HCT116 (cell line): ENCODE data around the gene GID4. TPM values are rescaled to one million over a fixed set of nuclear protein-coding genes. Genes with fewer than 3 reads are reported as not detected.

ENCODE experiments used
- ATAC-seq: fragments of 200-7000 bp; cut with Tn5 transposase; 2 replicates; pipeline ENCODE4 v1.9.1; 2020; ENCODE audit warnings: mild to moderate bottlenecking, moderate library complexity
- BruUV-seq: library from RNA; stranded (reverse); fragments of 400-500 nt; replicated peaks from 2 replicates; lab custom pipeline; 2021; lab: Mats Ljungman, UMichigan
- CTCF ChIA-PET: fragments of 300-600 bp; sonication (Branson Sonifier 250); formaldehyde crosslinking; loops from one replicate; lab custom pipeline; 2021; ENCODE audit warnings: antibody characterized with exemption; lab: Charles Lee
- POLR2A ChIA-PET: fragments of 300-600, 350-600 bp; sonication (Branson Sonifier 250); formaldehyde crosslinking; loops from one replicate; lab custom pipeline; 2021; ENCODE audit warnings: antibody characterized with exemption; lab: Charles Lee
- RAD21 ChIA-PET, 2 experiments: fragments of 300-600 bp; sonication (Branson Sonifier 250); formaldehyde crosslinking; loops; one replicate each; lab custom pipeline; 2023; ENCODE audit warnings: low total read pairs in 2 of 2; ENCODE audit not compliant: uncharacterized antibody in 2 of 2, unreplicated experiment in 2 of 2, low non-redundant PET in 1 of 2; lab: Charles Lee
- DNase-seq: peaks from one replicate; pipeline ENCODE4 v3.0.0-alpha.2; 2010; ENCODE audit warnings: low read depth, low spot score
- H2AFZ ChIP-seq: fragments of 200-600 bp; shearing (Covaris generic), sonication (generic); 2 replicates; pipeline ENCODE4 v1.6.1; 2017; ENCODE audit warnings: low read depth, mixed run types, mixed read lengths, antibody characterized with exemption, low read length; ENCODE audit not compliant: poor library complexity, severe bottlenecking
- H3K27ac ChIP-seq: 2 replicates; pipeline ENCODE4 v1.5.1; 2012; ENCODE audit warnings: low read depth, low read length
- H3K27me3 ChIP-seq: fragments of 200-600 bp; sonication (generic); 2 replicates; pipeline ENCODE4 v1.6.1; 2016; ENCODE audit warnings: mixed run types, low read length, mixed read lengths; ENCODE audit not compliant: insufficient read depth
- H3K36me3 ChIP-seq, 2 experiments: fragments of 200-500 bp in 1 of 2; fragments of 200-600 bp in 1 of 2; sonication (Bioruptor generic) in 1 of 2; sonication (generic) in 1 of 2; 2 replicates each; pipeline versions ENCODE4 v1.5.1 to v1.6.1; 2014 to 2016; ENCODE audit warnings: low read length in 2 of 2, inconsistent platforms in 1 of 2, mixed read lengths in 1 of 2, mixed run types in 1 of 2; ENCODE audit not compliant: insufficient read depth in 2 of 2, control insufficient read depth in 1 of 2
- H3K4me1 ChIP-seq, 2 experiments: fragments of 200-600 bp in 1 of 2; sonication (generic) in 1 of 2; 2 replicates each; pipeline versions ENCODE4 v1.5.1 to v1.6.1; 2012 to 2017; ENCODE audit warnings: low read length in 2 of 2, inconsistent platforms in 1 of 2, mild to moderate bottlenecking in 1 of 2, mixed read lengths in 1 of 2, mixed run types in 1 of 2, moderate library complexity in 1 of 2; ENCODE audit not compliant: insufficient read depth in 2 of 2, control insufficient read depth in 1 of 2
- H3K4me2 ChIP-seq: fragments of 200-600 bp; sonication (generic); 2 replicates; pipeline ENCODE4 v1.6.1; 2017; ENCODE audit warnings: mixed run types, low read length, mixed read lengths
- H3K4me3 ChIP-seq, 2 experiments: fragments of 200-600 bp in 1 of 2; sonication (generic) in 1 of 2; replicated peaks in 1 of 2; 2 replicates each; pipeline ENCODE4 v1.5.1; 2011 to 2016; ENCODE audit warnings: low read length in 2 of 2, control low read depth in 1 of 2, low read depth in 1 of 2, mild to moderate bottlenecking in 1 of 2, mixed read lengths in 1 of 2, mixed run types in 1 of 2
- H3K79me2 ChIP-seq: fragments of 200-600 bp; sonication (generic); 2 replicates; pipeline ENCODE4 v1.6.1; 2017; ENCODE audit warnings: mild to moderate bottlenecking, mixed run types, low read length, moderate library complexity, mixed read lengths; ENCODE audit not compliant: insufficient read depth
- H3K9ac ChIP-seq: fragments of 200-600 bp; sonication (generic); 2 replicates; pipeline ENCODE4 v1.6.1; 2016; ENCODE audit warnings: low read length, mixed read lengths
- H3K9me2 ChIP-seq: fragments of 200-600 bp; sonication (generic), shearing (Covaris generic); 2 replicates; pipeline ENCODE4 v1.6.1; 2017; ENCODE audit warnings: mixed run types, mild to moderate bottlenecking, moderate library complexity; ENCODE audit not compliant: insufficient read depth
- H3K9me3 ChIP-seq, 2 experiments: fragments of 200-500 bp in 1 of 2; fragments of 200-600 bp in 1 of 2; sonication (Bioruptor generic) in 1 of 2; sonication (generic) in 1 of 2; 2 replicates each; pipeline ENCODE4 v1.6.1; 2014 to 2017; ENCODE audit warnings: low read length in 2 of 2, mixed read lengths in 2 of 2, inconsistent platforms in 1 of 2, low read depth in 1 of 2, mild to moderate bottlenecking in 1 of 2, mixed run types in 1 of 2, moderate library complexity in 1 of 2; ENCODE audit not compliant: control insufficient read depth in 1 of 2, insufficient read depth in 1 of 2
- H4K20me1 ChIP-seq: fragments of 200-600 bp; sonication (generic), shearing (Covaris generic); 2 replicates; pipeline ENCODE4 v1.6.1; 2017; ENCODE audit warnings: mixed run types, mild to moderate bottlenecking, moderate library complexity; ENCODE audit not compliant: insufficient read depth
- CEBPB ChIP-seq: IDR thresholded peaks from 2 replicates; pipeline ENCODE4 v1.6.1; 2012; ENCODE audit warnings: low read depth
- FOSL1 ChIP-seq: IDR thresholded peaks from 2 replicates; pipeline ENCODE4 v1.6.1; 2012; ENCODE audit warnings: low read depth
- POLR2A ChIP-seq: IDR thresholded peaks from 2 replicates; pipeline ENCODE4 v1.7.0; 2011; ENCODE audit warnings: borderline replicate concordance; ENCODE audit not compliant: insufficient read depth, insufficient read length; ENCODE audit errors: extremely low read depth
- RAD21 ChIP-seq: IDR thresholded peaks from 2 replicates; pipeline ENCODE4 v1.6.1; 2012; ENCODE audit warnings: low read depth, mild to moderate bottlenecking
- YY1 ChIP-seq: IDR thresholded peaks from 2 replicates; pipeline ENCODE4 v1.6.1; 2011; ENCODE audit warnings: low read length, low read depth, moderate library complexity, mild to moderate bottlenecking; ENCODE audit not compliant: insufficient replicate concordance; ENCODE audit errors: extremely low read depth
- ZFX ChIP-seq: fragments of 450-650 bp; IDR thresholded peaks from 2 replicates; pipeline ENCODE4 v1.6.1; 2017
- ZNF274 ChIP-seq: fragments of 200-500 bp; sonication (Bioruptor generic); IDR thresholded peaks from 2 replicates; pipeline ENCODE4 v1.6.1; 2014; ENCODE audit warnings: mild to moderate bottlenecking, low read depth, low read length, inconsistent platforms
- intact Hi-C: fragments of 100-400 bp; cut with micrococcal nuclease; formaldehyde crosslinking; loops from 2 replicates; pipeline ENCODE4 v1.10.0; 2022
- total RNA-seq: library from RNA; stranded (reverse); gene quantifications from one replicate; pipeline ENCODE4 v1.2.1, GENCODE V29; 2021; ENCODE audit not compliant: unreplicated experiment
- TF ChIP-seq, protein P1 (sequence below): IDR thresholded peaks from 2 replicates; pipeline ENCODE4 v1.6.1; 2012; ENCODE audit warnings: low read depth
- TF ChIP-seq, protein P2 (sequence below): IDR thresholded peaks from 2 replicates; pipeline ENCODE4 v1.6.1; 2011; ENCODE audit warnings: mild to moderate bottlenecking, low read length, moderate library complexity; ENCODE audit not compliant: insufficient replicate concordance; ENCODE audit errors: extremely low read depth
- TF ChIP-seq, protein P3 (sequence below): IDR thresholded peaks from 2 replicates; pipeline ENCODE4 v1.6.1; 2012

GID4 gene
- total RNA-seq, 1 experiment from 2014 or later: 10.8 TPM

DNA sequence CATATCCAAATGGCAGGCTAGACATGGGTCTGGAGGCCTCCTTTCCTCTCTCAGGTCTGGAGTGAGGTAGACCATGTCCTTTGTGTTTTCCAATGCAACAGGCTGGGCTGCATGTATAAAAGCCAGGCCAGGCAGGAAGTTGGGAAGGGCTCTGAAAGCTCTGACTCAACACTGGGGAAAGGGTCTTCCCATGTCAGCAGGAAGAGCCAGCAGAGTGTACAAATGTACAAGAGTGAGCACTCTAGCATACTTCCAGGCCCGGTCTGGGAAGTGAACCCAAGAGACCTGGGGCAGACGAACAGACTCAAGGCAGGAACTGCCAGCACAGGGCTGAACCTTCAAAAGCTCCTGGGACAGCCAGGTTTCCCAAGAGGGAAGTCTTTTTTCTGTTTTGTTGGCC, 7.3 kb upstream of the GID4 start:
- Histone ChIP-seq H3K4me3 (no peak overlapping the region), H3K4me1 (peaks cover 0 to 12% of the 10 kb centered on the region in 2 experiments; a peak in 1 of 4 replicates), H3K9ac (no peak overlapping the region), H3K27ac (no peak overlapping the region), H4K20me1 (no peaks in the 10 kb centered on the region), H3K9me2 (no peaks in the 10 kb centered on the region), H3K27me3 (no peaks in the 10 kb centered on the region), H3K36me3 (0 out of 4 replicates have a peak, but pooled peaks cover 0 to 4% of the 10 kb centered on the region in 2 experiments), H3K79me2 (peaks cover 11% of the 10 kb centered on the region), H3K4me2 (no peak overlapping the region), H2AFZ (no peak overlapping the region), H3K9me3 (no peaks in the 10 kb centered on the region)
- RAD21 ChIA-PET: interaction anchor here in 1 of 2 experiments (2.6 kb wide), 1 partner anchor 141 kb away, joined by 13 read pairs; no protein-coding TSS in a partner anchor
- POLR2A ChIA-PET: no interaction called here
- intact Hi-C loops: loop anchor here (5.0 to 10.0 kb wide), 3 partner anchors 220 to 677 kb away; partner anchors contain the start of gene RAI1
- no TSS peak for BruUV-seq
- CTCF ChIA-PET: interaction anchor here (3.1 kb wide), 1 partner anchor 141 kb away, joined by 26 read pairs; no protein-coding TSS in a partner anchor
- TF ChIP-seq RAD21 (no peak), CEBPB (no peak), FOSL1 (no peak), POLR2A (no peak), YY1 (no peak), ZFX (no peak), ZNF274 (no peak)
- TF ChIP-seq, protein P1, sequence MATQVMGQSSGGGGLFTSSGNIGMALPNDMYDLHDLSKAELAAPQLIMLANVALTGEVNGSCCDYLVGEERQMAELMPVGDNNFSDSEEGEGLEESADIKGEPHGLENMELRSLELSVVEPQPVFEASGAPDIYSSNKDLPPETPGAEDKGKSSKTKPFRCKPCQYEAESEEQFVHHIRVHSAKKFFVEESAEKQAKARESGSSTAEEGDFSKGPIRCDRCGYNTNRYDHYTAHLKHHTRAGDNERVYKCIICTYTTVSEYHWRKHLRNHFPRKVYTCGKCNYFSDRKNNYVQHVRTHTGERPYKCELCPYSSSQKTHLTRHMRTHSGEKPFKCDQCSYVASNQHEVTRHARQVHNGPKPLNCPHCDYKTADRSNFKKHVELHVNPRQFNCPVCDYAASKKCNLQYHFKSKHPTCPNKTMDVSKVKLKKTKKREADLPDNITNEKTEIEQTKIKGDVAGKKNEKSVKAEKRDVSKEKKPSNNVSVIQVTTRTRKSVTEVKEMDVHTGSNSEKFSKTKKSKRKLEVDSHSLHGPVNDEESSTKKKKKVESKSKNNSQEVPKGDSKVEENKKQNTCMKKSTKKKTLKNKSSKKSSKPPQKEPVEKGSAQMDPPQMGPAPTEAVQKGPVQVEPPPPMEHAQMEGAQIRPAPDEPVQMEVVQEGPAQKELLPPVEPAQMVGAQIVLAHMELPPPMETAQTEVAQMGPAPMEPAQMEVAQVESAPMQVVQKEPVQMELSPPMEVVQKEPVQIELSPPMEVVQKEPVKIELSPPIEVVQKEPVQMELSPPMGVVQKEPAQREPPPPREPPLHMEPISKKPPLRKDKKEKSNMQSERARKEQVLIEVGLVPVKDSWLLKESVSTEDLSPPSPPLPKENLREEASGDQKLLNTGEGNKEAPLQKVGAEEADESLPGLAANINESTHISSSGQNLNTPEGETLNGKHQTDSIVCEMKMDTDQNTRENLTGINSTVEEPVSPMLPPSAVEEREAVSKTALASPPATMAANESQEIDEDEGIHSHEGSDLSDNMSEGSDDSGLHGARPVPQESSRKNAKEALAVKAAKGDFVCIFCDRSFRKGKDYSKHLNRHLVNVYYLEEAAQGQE: no peak
- TF ChIP-seq, protein P2, sequence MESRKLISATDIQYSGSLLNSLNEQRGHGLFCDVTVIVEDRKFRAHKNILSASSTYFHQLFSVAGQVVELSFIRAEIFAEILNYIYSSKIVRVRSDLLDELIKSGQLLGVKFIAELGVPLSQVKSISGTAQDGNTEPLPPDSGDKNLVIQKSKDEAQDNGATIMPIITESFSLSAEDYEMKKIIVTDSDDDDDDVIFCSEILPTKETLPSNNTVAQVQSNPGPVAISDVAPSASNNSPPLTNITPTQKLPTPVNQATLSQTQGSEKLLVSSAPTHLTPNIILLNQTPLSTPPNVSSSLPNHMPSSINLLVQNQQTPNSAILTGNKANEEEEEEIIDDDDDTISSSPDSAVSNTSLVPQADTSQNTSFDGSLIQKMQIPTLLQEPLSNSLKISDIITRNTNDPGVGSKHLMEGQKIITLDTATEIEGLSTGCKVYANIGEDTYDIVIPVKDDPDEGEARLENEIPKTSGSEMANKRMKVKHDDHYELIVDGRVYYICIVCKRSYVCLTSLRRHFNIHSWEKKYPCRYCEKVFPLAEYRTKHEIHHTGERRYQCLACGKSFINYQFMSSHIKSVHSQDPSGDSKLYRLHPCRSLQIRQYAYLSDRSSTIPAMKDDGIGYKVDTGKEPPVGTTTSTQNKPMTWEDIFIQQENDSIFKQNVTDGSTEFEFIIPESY: no peak
- TF ChIP-seq, protein P3, sequence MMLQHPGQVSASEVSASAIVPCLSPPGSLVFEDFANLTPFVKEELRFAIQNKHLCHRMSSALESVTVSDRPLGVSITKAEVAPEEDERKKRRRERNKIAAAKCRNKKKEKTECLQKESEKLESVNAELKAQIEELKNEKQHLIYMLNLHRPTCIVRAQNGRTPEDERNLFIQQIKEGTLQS: no peak
- ATAC-seq (no peak), DNase-seq (no peak)
